GM12892 (cell line): ENCODE data around the gene MST1R.

ENCODE experiments used
- POLR2A ChIP-seq: IDR thresholded peaks from 2 replicates; pipeline ENCODE4 v1.6.1; 2011; ENCODE audit warnings: low read depth, low read length, control low read depth
- TAF1 ChIP-seq: IDR thresholded peaks from 2 replicates; pipeline ENCODE4 v1.6.1; 2011; ENCODE audit warnings: low read depth, mild to moderate bottlenecking, control low read depth, low read length, borderline replicate concordance

DNA sequence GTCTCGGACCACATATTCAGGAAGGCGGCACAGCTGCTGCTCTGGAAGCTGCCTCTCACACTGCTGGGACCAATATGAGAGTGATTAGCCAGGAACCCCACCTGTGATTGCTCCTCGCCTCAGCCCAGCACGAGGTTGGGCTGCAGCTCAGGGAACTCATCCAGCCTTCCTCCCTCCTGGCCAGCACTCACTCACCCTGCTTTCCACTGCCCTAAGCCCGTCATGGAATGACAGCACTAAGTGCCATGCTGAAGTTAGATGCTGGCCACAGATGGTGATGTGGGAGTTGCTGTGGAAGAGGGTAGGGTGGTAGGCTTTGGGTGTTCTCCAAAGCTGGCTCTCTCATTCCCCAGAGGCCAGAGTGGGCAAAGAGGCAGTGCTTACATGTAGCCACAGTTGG lies 7.3 kb downstream of the MST1R start:
- TF ChIP-seq POLR2A: no peak
- no peak for TF ChIP-seq TAF1
